Stimulated activated CD4-positive, alpha-beta T cell treated with anti-CD3 and anti-CD28 coated beads, Interleukin-1b, Interleukin-23, amount 100 ng/mL, for 24 hours (primary cell): ENCODE measurements around the gene DNAJC13.
"Not testable (repeated sequence)": the region's sequence is repeated elsewhere in the genome, so short reads cannot be mapped to it uniquely, and the experiment has no call there.

Experiments
- DNase-seq, 4 experiments: peaks; one replicate each; pipeline ENCODE4 v3.0.0-alpha.2; 2020; ENCODE audit warnings: low read depth in 4 of 4, low spot score in 1 of 4

The DNAJC13 gene

DNA sequence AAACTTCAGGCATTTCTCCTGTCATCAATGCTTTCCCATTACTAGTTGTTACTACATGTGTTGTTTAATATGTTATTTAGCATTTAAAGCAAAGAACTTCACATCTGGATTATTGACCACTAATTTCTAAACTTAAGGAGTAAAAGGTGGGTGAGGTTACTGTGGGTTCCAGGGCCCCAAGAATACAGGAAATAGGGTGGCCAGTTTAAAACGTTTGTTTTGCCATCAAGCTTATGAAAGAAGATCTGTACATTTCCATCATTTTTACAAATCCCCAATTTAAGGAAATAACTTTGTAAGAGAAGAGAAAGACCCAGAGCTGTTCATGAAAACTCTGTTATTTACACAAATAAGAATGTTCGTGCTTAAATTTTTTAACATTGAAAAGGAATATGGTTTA, 125.3 kb downstream of the DNAJC13 start:
- no peak for DNase-seq

DNA sequence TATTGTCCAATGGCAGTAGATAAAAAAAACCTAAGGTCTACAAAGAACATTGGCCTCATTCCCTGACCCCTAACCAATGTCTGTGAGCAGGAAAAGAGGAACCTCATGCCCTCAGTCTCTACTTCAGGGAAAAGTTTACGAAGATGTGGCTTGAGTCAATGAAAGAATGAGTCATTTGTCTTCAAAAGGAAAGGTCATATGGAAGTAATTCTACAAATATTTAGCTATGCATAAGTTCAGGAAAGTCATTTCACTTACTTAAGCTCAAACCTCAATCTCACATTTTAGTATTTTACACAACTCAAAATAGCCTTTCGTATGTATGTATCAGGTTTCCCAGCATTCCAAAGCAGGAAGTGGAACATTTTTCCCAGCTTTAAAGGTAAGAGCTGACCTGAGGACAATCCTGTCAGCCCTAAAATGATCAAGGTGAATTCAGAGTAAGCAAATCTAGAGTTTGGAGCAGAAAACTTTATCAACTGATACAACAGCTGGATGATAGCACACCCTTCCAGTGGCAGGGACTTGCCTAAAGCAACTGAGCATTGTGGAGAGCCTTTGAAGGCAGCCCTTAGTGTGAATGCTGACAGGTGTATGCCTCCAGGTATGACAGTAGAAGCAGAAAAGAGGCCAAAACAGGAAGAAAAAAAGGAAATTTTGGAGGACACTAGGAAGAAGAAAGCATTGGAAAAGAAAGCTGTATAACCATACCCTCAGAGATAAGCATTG, 125.9 kb downstream of the DNAJC13 start:
- no peak for DNase-seq

DNA sequence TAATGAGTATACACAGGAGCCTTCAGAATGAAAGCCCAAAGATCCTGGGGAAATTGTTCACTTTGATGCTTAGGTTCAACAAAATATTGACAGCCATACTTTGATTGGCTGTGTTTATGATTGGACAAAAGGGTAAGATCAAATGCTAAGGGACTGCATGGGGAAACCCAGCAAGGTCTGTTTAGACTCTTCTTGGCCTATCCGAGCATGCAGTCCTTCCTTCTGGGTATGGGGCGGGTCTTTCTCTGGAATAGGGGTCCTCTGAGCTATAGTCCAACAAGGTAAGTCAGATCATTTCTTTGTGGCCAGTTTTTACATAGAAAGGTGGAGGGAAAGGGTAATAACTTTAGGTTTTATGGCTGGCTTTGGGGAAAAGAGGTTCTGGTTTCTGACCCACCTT, 126.8 kb downstream of the DNAJC13 start:
- DNase-seq: no peak

DNA sequence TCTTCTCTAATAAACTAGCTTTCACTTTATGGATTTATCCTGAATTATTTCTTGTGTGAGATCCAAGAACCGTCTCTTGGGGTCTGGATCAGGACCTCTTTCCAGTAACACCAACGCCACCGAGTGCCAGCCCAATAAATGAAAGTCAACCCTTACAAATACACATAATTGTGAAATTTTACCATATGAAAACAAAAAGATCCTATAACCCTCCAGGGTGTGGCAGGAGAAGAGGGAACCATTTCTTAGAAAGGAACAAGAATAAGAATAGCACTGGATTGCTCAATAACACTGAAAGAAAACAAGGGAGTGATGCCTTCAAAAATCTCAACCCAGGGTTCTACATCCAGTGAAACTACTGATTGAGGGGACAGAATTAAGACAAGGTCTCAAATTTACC, 128.2 kb downstream of the DNAJC13 start:
- DNase-seq: no peak

DNA sequence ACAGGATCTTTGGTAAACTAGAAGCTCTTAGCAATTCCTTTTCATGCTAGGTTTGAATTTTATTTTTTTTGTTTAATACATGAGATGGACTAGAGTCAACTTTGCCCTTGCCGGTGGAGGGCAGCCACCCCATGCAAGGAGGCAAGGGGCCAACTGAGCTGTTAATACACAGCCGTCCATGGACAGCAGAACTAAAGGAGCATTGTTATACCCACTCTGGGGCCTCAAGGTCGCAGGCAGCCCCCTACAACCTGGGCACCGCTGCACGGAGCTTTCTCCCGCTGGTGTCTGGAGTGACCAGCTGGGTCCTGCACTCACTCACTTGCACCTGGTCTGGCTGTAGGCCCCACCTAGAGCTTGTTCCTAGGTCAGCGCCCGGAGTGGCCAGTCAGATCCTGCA, 131.9 kb downstream of the DNAJC13 start:
- no peak for DNase-seq

DNA sequence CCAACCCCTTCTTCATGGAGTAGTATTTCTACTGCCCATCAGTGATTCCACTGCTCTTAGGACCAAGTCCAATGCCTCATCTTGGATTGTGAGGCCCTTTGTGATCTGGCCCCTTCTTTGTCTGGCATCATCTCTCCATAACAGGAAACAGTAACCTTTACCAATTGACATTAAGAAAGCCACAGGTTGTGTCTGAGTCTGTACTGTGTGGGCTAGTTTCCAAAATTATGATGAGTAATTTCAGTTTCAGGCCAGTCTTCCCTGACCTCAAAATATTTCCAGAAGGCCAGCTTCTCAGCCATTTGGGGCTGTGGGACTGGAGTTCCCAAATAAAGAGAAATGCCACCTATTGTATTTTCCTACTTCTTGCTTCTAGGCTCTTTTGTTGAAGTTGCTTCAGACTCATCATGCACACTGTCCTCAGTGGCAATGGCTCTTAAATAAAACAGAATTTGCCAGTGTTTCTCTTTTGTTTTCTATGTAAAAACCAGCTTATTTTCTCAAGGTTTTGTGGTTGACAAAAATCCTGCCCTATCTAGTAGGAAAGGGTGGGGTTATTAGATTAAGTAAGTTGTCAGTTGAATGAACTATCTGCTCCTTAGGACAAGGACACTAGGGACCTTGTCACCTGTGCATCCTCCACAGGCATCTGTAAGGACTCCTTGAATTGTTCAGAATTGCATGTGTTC, 132.7 kb downstream of the DNAJC13 start:
- DNase-seq: no peak

DNA sequence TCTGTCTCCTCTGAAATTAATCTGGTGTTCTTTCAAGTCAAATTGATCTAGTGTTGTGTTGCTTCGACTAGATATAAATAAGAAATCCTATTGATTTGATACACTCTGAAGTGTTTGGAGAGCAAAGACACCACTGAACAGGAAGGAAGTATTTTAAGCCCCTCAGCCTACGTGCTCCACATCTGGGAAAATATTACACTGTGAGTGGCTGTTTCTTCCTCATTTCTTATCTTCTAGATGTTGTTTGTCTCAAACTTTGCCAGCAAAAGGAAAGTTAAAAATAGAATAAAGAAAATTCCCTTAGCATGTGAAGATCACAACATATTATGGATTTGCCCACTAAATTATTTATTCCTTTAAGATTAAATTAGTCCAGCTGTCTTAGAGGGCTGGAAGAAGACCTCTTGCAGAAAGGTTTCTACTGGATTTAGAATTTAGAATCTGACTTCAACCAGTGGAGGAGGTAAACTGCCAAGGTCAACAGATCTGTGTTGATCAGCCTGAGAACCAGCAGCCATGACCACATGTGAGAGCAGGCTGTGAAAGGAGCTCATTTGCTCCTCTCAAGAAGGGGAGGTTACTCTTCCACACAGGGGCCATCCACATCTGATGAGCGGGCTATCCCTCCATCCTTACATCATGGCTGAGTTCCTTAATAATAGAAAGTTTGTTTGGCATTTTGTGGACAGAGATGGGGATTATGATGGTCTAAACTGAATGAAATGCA, 133.4 kb downstream of the DNAJC13 start:
- no peak for DNase-seq

DNA sequence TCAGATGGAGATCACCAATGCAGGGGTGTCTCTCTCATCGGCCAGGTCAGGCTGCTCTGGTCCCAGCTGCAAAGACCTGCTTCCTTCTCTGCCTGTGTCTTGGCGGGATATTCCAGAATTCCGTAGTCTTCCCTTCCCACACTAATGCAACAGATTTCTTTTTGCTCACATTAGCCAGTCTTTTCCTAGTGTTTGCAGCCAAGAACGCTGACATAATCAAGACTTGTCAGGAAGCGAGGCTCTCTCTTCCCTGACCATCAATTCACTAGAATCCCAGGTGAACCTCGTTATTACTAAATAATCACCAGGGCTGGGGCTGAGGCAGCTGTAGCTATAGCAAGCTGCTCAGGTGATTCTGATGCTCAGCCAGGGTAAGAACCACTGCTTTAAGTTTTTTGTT, 136.5 kb downstream of the DNAJC13 start:
- no peak for DNase-seq

DNA sequence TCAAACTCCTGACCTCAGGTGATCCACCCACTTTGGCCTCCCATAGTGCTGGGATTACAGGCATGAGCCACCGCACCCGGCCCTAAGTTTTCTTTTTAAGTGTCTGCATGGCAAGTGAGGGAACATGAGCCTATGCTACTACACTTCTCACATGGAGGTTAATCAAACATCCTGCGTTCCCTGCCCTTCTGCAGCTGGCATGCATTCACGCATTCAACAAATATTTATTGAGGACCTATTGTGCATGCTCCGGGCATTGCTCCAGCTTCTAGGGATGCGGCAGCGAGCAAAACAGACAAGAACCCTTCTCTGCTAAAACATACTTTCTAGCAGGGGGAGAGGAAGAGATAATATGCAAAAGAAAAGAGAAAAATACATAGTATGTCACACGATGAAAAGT, 137.1 kb downstream of the DNAJC13 start:
- DNase-seq: no peak

DNA sequence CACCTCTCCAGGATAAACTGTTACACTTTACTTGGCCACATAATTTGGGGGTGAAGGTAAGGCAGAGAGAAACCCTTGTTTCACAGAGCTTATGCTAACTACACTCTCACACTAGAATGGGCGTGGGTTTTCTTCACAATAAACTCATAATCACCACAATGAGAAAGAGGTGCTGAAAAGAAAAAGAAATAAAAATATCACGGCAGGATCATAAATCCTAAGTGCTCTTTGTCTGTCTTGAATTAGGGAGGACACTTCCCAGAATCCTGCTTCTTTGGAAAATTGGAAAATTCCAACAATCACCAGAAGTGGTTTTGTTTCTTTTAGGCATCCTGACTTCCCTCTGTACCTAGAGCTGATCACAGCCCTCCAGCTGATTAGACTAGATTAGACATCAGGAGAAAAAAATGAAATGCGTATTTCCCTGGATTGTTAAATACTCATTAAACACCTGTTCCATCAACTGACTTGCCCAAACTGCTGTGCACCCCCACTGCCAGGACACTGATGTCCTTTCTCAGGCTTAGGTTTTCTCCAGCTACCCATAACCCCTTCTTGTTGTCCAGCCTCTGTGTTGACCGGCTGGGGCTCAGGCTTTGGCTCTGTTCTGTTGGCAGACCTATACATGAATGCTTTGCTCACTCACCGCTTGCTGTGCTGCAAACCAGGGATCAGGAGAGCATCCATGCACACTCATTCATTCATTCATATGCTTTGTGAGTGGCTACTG, 138.2 kb downstream of the DNAJC13 start:
- no peak for DNase-seq

DNA sequence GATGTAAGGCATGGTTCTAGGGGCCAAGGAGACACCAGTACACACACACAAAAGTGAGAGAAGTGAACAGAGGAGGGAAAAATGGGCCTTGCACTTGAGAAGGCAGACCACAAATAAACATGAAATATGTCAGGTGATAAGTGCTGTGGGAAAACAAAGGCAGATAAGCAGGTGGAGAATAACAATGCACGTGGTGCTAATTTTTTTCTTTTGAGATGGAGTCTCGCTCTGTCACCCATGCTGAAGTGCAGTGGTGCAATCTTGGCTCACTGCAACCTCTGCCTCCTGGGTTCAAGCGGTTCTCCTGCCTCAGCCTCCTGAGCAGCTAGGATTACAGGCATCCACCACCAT, 138.7 kb downstream of the DNAJC13 start:
- DNase-seq: not testable (repeated sequence)

DNA sequence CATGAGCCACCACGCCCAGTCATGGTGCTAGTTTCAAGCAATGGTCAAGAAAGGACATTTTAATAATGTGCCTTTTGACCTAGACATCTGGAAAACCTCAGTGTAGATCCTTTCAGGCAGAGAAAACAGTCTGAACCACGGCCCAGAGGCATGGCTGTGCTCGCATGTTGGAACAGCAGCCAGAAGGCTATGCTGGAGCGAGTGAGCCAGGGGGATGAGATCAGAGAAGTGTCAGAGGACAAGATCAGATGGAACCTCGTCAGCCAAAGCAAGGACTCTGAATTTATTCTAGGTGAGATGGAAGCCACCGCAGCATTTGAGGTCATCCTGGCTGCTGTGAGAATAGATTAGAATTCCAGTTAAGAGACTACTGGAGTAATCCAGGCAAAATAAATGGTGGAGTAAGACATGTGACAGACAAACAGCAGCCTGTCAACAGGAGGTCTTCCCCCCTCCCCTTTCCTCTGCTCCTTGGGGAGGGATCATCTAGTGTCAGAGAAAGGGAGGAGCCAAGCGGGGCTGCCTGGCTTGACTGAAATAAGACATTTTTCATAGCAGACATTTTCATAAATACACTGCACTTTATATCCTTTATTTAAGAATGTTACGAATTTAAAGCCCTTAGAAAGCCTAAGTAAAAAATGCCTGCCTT, 139.3 kb downstream of the DNAJC13 start:
- DNase-seq: no peak

DNA sequence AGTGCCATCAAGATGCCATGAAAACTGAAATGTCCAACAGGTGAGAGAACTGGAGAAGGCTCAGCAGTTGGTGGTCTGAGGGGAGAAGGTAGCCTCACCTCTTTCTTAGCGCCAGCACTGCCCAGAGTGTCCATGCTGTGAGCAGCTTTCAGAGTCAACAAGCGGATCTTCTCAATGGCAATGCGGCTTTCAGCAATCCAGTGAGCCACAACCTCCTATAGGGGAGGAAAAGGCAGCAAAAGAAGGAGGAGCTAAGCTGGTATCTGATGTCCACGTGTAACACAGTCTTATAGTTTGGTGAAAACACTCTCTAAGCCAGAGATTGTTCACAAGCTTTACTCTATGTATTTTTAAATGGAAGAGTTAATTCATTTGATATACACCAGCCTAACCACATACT, 143.7 kb downstream of the DNAJC13 start:
- no peak for DNase-seq

DNA sequence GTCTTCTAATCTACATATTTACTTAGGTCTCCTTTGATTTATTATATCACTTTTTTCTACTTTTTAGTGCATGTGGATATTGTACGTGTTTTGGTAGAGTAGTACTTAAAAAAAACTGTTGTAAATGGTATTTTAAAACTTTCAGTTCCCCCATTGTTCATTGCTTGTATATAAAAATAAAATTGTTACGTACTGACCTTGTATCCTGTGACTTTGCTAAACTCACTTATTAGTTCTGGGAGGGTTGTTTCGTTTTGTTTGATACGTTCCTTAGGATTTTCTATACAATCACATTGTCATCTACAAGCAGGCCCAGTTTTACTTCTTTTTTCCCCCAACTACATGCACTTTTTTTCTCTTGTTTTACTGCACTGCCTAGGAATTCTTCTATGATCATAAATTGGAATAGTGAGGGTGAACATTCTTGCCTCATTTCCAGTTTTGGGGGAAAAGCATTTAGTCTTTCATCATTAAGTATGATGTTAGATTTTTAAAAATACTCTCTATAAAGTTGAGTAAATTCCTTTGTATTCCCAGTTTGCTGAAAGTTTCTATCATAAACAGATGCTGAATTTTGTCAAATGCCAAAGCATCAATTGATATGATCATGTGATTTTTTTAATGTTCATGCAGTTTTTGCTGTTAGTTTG, 146.2 kb downstream of the DNAJC13 start:
- no peak for DNase-seq

DNA sequence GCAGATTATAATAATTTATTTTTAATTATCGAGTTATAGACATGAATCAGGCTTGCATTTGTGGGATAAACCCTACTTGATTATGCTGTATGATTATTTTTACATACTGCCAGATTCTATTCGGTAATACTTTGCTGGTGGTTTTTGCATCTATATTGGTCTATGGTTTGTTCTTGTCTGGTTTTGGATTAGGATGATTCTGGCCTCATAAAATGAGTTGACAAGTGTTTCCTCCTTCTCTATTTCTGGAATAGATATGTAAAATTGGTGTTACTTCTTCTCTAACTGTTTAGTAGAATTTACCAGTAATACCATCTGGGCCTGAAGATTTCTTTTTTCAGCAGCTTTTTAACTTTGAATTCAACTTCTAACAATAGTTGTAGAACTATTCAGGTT, 146.8 kb downstream of the DNAJC13 start:
- DNase-seq: no peak

DNA sequence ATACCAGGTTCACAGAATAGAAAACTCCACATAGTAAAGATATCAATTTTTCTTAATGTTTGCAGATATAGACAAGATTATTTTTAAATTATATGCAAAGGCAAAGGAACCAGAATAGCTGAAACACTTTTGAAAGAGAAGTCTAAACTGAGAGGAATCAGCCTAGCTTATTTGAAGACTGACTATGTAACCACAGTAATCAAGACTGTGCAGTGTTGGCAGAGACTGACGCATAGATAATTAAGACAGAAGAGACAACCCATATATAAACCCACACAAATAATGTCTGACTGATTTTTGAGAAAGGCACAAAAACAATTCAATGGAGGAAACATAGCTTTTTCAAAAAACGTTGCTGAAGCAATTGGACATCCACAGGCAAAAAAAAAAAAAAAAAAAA, 151.1 kb downstream of the DNAJC13 start:
- no peak for DNase-seq

DNA sequence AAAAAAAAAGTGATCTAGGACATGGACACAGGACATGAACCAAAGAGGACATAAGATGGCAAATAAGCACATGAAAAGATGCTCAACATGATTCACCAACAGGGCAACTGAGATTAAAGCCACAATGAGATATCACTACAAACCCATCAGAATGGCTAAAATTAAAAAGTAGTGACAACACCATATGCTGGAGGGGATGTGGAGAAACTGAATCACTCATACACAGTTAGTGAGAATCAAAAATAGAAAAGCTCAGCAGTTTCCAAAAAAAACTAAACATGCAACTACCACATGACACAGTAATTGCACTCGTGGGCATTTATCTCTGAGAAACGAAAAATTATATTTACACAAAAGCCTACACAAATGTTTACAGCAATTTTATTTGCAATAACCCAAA, 151.9 kb downstream of the DNAJC13 start:
- DNase-seq: no peak

DNA sequence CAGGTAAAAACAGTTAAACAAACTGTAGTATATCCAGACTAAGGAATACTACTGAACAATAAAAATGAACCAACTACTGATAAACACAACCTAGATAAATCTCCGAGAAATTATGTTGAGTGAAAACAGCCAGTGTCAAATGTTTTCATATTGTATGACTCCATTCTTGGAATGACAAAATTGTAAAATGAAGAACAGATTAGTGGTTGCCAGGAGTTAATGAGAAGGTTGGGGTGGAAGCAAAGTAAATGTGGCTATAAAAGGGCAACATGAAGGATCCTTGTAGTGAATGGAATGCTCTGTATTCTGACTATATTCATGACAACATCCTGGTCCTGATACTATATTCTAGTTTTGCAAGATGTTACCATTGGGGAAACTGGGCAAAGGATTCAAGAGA, 152.3 kb downstream of the DNAJC13 start:
- DNase-seq: no peak

DNA sequence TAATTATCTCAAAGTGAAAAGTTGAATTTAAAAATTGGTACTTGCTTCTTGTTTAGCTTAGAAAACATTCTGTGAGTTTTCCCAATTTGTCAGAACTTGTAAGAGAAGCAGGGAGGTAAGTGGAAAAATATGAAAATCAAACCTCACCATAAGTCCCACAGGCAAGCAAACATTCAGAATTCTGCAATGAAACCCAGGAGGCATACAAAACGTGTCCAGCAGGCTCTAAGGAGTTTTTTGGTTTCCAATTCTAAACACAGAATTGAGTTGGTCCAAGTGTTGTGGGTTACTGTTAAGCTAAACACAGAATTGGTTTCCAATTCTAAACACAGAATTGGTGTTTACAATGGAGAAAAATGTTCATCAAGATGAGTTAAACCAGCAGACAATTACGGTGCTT, 152.7 kb downstream of the DNAJC13 start:
- DNase-seq: no peak

DNA sequence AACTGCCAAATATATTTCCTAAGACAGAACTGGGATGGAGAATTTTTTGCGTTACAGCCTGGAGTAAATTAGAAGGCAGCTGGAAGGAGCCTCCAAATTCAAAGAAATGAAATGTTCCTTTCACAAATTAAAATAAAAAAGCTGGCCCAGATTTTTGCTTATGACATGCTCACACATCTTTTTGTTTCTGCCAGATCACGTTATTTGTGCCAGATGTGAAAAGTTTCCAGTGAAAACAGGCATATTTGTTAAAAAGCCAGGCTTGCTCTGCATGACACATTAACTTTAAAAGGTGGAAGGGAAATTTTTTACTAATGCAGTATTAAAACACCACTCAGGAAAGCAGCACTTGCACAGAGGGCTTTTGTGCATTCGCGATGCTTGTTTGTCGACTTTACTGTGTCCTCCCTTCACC, 156.5 kb downstream of the DNAJC13 start:
- no peak for DNase-seq

DNA sequence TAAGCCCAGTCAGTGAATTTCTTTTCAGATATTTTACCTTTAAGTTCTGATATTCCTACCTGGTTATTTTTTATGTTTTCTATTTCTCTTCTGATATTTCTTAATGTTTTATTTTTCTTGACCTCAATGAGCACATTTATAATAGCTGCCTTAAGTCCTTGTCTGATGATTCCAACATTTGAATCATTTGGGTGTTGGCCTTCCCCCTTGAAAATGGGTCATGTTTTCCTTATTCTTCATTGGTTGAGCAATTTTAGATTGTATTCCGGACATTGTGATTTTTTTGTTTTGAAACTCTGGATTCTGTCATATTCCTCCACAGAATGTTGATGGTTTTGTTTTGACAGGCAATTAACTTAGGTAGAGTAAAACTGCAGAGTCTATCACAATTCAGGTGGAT, 170.1 kb downstream of the DNAJC13 start:
- DNase-seq: no peak
